Cerebellar nuclear complex (tissue), 1 donor: ENCODE data around the gene ROM1.
"Not testable (repeated sequence)": the region's sequence is repeated elsewhere in the genome, so short reads cannot be mapped to it uniquely, and the experiment has no call there.

Experiments
- DNase-seq, 2 experiments: peaks; one replicate each; lab custom pipeline; 2025; lab: John Stamatoyannopoulos, UW

Gene ROM1

DNA sequence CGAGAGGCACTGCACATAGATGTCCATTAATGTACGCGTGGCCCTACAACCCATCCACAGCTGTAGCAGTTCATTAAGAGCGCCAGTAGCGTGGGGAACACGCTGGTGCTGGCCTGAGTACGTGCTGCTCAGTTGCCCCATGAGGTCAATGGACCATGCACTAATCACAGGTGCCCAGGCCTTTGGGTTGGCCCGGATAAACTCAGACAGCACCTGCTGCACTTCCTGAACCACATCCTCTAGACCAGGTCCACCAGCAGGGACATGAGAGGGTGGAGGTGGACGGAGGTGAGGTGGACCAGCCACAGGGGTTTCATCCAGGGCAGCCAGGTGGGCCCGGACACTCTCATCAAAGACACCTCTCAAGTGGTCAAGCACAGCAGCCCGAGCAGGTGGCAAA is 36.4 kb downstream of the ROM1 start:
- no peak for DNase-seq

DNA sequence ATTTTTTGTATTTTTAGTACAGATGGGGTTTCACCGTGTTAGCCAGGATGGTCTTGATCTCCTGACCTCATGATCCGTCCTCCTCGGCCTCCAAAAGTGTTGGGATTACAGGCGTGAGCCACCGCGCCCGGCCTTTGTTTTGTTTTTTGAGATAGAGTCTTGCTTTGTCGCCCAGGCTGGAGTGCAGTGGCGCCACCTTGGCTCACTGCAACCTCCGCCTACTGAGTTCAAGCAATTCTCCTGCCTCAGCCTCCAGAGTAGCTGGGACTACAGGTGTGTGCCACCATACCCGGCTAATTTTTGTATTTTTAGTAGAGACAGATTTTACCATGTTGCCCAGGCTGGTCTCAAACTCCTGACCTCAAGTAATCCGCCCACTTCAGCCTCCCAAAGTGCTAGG is 37.2 kb downstream of the ROM1 start:
- DNase-seq = not testable (repeated sequence)

- no peak for DNase-seq
These were observed 39.3 kb downstream of the ROM1 start for GRCh38 chr11:62652161-62653006.

DNA sequence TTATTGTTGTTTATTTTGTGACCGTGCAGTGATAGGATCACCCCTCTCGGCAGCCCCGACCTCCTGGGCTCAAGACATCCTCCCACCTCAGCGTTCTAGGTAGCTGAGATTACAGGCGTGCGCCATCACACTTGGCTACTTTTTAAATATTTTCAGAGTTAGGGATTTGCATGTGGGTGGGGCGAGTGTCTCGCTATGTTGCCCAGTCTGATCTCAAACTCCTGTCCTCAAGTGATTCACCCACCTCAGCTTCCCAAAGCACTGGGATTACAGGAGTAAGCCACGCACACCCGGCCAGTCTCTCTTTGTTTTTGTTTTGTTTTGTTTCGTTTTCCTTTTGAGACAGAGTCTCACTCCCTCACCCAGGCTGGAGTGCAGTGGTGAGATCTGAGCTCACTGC is 41.2 kb downstream of the ROM1 start:
- DNase-seq = no peak

- DNase-seq = no peak
These were observed 43.9 kb downstream of the ROM1 start for GRCh38 chr11:62656796-62657429.

DNA sequence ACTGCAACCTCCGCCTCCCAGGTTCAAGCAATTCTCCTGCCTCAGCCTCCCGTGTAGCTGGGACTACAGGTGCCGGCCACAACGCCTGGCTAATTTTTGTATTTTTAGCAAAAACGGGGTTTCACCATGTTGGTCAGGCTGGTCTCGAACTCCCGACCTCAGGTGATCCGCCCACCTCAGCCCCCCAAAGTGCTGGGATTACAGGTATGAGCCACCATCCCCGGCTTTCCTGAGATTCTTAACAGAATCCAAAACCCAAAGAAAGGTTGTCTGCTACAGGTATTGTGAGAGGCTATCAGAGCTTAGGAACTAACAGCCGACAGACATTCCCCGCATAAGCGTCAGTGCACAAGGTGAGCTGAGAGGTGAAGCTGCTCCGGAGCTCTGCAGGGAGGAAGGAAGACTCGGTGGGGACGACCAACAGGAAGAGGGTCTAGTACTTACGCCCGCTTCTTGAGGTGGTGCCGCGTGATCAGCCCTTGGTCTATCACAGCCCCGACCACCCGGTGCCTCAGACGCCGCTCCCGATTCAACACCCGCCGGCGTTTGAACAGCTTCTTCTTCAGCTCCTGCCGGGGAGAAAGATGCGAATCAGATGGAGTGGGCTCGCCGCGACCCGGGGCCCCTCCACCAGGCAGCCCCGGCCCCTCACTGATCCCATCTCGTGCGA is 51.5 kb downstream of the ROM1 start:
- DNase-seq = no peak
